ENCODE measurements around the gene FOXF2. TPM values are rescaled to one million over a fixed set of nuclear protein-coding genes. Genes with fewer than 3 reads are reported as not detected.

The FOXF2 gene
- total and polyA plus RNA-seq, 2 donors (not counting 3 experiments of a cell fraction or from before 2014, with no cell fraction given), result not detected

- H3K9me3 ChIP-seq (replicated peaks; ENCODE audit: control insufficient read depth, insufficient read depth, low read length), result no peaks in the 10 kb centered on the region
- no peaks in the 10 kb centered on the region for H3K79me2 ChIP-seq (ENCODE audit: control insufficient read depth, insufficient read depth, low read length)
- H4K20me1 ChIP-seq (replicated peaks; ENCODE audit: control insufficient read depth, extremely low read depth, insufficient read depth, low read length), result no peaks in the 10 kb centered on the region
- no peak for TF ChIP-seq JUN (IDR thresholded peaks at IDR 0.05; ENCODE audit: borderline replicate concordance, insufficient read depth, insufficient read length, low read depth)
- TF ChIP-seq, protein P1, sequence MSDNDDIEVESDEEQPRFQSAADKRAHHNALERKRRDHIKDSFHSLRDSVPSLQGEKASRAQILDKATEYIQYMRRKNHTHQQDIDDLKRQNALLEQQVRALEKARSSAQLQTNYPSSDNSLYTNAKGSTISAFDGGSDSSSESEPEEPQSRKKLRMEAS (IDR thresholded peaks at IDR 0.05; ENCODE audit: insufficient read depth, insufficient read length), result no peak
- TF ChIP-seq POLR2AphosphoS5 (IDR thresholded peaks at IDR 0.05; ENCODE audit: insufficient read depth, low read depth, low read length), result no peak
- TF ChIP-seq, protein P2, sequence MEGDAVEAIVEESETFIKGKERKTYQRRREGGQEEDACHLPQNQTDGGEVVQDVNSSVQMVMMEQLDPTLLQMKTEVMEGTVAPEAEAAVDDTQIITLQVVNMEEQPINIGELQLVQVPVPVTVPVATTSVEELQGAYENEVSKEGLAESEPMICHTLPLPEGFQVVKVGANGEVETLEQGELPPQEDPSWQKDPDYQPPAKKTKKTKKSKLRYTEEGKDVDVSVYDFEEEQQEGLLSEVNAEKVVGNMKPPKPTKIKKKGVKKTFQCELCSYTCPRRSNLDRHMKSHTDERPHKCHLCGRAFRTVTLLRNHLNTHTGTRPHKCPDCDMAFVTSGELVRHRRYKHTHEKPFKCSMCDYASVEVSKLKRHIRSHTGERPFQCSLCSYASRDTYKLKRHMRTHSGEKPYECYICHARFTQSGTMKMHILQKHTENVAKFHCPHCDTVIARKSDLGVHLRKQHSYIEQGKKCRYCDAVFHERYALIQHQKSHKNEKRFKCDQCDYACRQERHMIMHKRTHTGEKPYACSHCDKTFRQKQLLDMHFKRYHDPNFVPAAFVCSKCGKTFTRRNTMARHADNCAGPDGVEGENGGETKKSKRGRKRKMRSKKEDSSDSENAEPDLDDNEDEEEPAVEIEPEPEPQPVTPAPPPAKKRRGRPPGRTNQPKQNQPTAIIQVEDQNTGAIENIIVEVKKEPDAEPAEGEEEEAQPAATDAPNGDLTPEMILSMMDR (IDR thresholded peaks at IDR 0.05; ENCODE audit: extremely low read depth in 1 of 2, insufficient read depth in 1 of 2, low read depth in 1 of 2, low read length in 2 of 2), result no peak
- TF ChIP-seq GATA2 (IDR thresholded peaks at IDR 0.05; ENCODE audit: insufficient read depth, insufficient read length, low read depth, low read length), result no peak
- no peak for TF ChIP-seq EZH2 (IDR thresholded peaks at IDR 0.05; ENCODE audit: borderline replicate concordance, low read depth, low read length, severe bottlenecking)
- TF ChIP-seq FOS (IDR thresholded peaks at IDR 0.05; ENCODE audit: borderline replicate concordance, insufficient read depth, low read length), result no peak
- no peak for TF ChIP-seq MYC (IDR thresholded peaks at IDR 0.05; ENCODE audit: low read depth, low read length)
- no peak for TF ChIP-seq POLR2A (IDR thresholded peaks at IDR 0.05; ENCODE audit: low read depth, low read length)
- intact Hi-C loops (cut with micrococcal nuclease), result no loop called here
- H3K4me3 ChIP-seq (replicated peaks in 1 of 3; ENCODE audit: insufficient read depth in 1 of 3, low read depth in 1 of 3, low read length in 3 of 3), result no peak overlapping the region
- BruUV-seq (replicated peaks), result no TSS peak
- no peaks in the 10 kb centered on the region for H3K36me3 ChIP-seq (ENCODE audit: control insufficient read depth in 2 of 2, extremely low read depth in 1 of 2, insufficient read depth in 2 of 2, low read length in 2 of 2)
- H3K9me1 ChIP-seq (replicated peaks; ENCODE audit: control insufficient read depth, extremely low read depth, insufficient read depth, low read length), result no peaks in the 10 kb centered on the region
- H3K4me2 ChIP-seq (ENCODE audit: insufficient read depth, low read length), result no peak overlapping the region
- no peak overlapping the region for H3K9ac ChIP-seq (replicated peaks; ENCODE audit: extremely low read depth, insufficient read depth, low read length)
- FAIRE-seq (no peak), DNase-seq (ENCODE audit: low read depth, low spot score) (no peak)
- H2AFZ ChIP-seq (ENCODE audit: low read depth, low read length), result no peak overlapping the region
- dilution Hi-C loops (cut with MboI; ENCODE audit: extremely low pct_ligation_motif_present, low sequenced_read_pairs), result no loop called here
- no peak overlapping the region for H3K27ac ChIP-seq (ENCODE audit: insufficient read depth, low read depth, low read length)
- POLR2A ChIA-PET, result no interaction called here
- H3K27me3 ChIP-seq (ENCODE audit: control insufficient read depth in 2 of 2, insufficient read depth in 2 of 2, low read length in 2 of 2), result no peaks in the 10 kb centered on the region
- CTCF ChIA-PET, result no interaction called here
- H3K4me1 ChIP-seq (ENCODE audit: control insufficient read depth, extremely low read depth, insufficient read depth, low read length), result no peaks in the 10 kb centered on the region
Measured at GRCh38 chr6:1442929-1443328, 53.6 kb downstream of the FOXF2 start.

Small RNAs within 50 kb of the gene (microRNA-seq; reads per million reads assigned to microRNA genes)
- gene MIR6720 (ENCODE audit: borderline number of aligned reads, borderline replicate concordance), result not detected

Small RNAs within 50 kb of the gene (small RNA-seq; reads per million reads assigned to genes)
- not detected for gene MIR6720 (ENCODE audit: insufficient read depth, insufficient read length, low read depth, low replicate concordance)

Other genes starting within 250 kb of the FOXF2 start
- gene FOXQ1, start 77.5 kb upstream of the FOXF2 start, total RNA-seq, result not detected in 2 replicates
- gene FOXQ1, start 77.5 kb upstream of the FOXF2 start, polyA plus RNA-seq, result not detected in 2 replicates
- gene FOXC1, start 220.3 kb downstream of the FOXF2 start, total RNA-seq, result 15.9 and 16.4 TPM in 2 replicates
- gene FOXC1, start 220.3 kb downstream of the FOXF2 start, polyA plus RNA-seq, result 6.4 and 7.2 TPM in 2 replicates